Spleen (tissue), 7 donors: ENCODE results near the gene FITM1.

Source experiments
- POLR2A ChIP-seq, 3 donors: fragments of 450-650 bp; IDR thresholded peaks; one replicate each; pipeline ENCODE4 v1.5.1; 2017; ENCODE audit warnings: antibody characterized with exemption in 3 of 3, mild to moderate bottlenecking in 1 of 3
- POLR2AphosphoS5 ChIP-seq, 3 donors: sonication (generic); formaldehyde crosslinking; IDR thresholded peaks; one replicate each; pipeline ENCODE4 v1.5.1; 2017; ENCODE audit warnings: antibody characterized with exemption in 3 of 3
- TF ChIP-seq, protein P1 (sequence below), 11 experiments: fragments of 200-600 bp in 7 of 11; fragments of 450-650 bp in 4 of 11; sonication (generic) in 4 of 11; IDR thresholded peaks in 8 of 11; conservative IDR thresholded peaks in 3 of 11; 1 replicate in 7 of 11; 2 replicates in 4 of 11; pipeline versions ENCODE4 v1.4.0 to v1.8.0; 2016 to 2021; ENCODE audit warnings: antibody characterized with exemption in 11 of 11, inconsistent platforms in 4 of 11, mild to moderate bottlenecking in 1 of 11
- donor health status: DM: no; HTN: no; CAD: no; lungs with moderate emphysema.
- donor health status: DM: no; HTN: no; CAD: no.
- donor health status: DM: no; HTN: no; CAD: no.

GRCh38 chr14:24133735-24134134, 3.3 kb downstream of the FITM1 start:
- TF ChIP-seq, protein P1, sequence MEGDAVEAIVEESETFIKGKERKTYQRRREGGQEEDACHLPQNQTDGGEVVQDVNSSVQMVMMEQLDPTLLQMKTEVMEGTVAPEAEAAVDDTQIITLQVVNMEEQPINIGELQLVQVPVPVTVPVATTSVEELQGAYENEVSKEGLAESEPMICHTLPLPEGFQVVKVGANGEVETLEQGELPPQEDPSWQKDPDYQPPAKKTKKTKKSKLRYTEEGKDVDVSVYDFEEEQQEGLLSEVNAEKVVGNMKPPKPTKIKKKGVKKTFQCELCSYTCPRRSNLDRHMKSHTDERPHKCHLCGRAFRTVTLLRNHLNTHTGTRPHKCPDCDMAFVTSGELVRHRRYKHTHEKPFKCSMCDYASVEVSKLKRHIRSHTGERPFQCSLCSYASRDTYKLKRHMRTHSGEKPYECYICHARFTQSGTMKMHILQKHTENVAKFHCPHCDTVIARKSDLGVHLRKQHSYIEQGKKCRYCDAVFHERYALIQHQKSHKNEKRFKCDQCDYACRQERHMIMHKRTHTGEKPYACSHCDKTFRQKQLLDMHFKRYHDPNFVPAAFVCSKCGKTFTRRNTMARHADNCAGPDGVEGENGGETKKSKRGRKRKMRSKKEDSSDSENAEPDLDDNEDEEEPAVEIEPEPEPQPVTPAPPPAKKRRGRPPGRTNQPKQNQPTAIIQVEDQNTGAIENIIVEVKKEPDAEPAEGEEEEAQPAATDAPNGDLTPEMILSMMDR (IDR thresholded peaks at IDR 0.05 in 8 of 11, conservative IDR thresholded peaks at IDR 0.05 in 3 of 11), result no peak
- TF ChIP-seq POLR2AphosphoS5 (IDR thresholded peaks at IDR 0.05), result no peak
- TF ChIP-seq POLR2A (IDR thresholded peaks at IDR 0.05), result no peak
